Neuronal stem cell (in vitro differentiated cells): ENCODE results near the gene RTTN.

Experiments
- DNase-seq: peaks from one replicate; pipeline ENCODE4 v3.0.0-alpha.2; 2013; ENCODE audit warnings: low spot score
- H2AFZ ChIP-seq: one replicate; pipeline ENCODE4 v1.6.1; 2013; ENCODE audit warnings: mild to moderate bottlenecking, low read length, inconsistent platforms
- H2AK5ac ChIP-seq: 2 replicates; pipeline ENCODE4 v1.6.1; 2013; ENCODE audit warnings: low read depth, mild to moderate bottlenecking, inconsistent platforms, low read length, moderate library complexity, mixed read lengths
- H2BK120ac ChIP-seq: 2 replicates; pipeline ENCODE4 v1.6.1; 2013; ENCODE audit warnings: low read depth, mild to moderate bottlenecking, inconsistent platforms, low read length, moderate library complexity, mixed read lengths
- H2BK12ac ChIP-seq: one replicate; pipeline ENCODE4 v1.6.1; 2013; ENCODE audit warnings: low read length, inconsistent platforms
- H2BK15ac ChIP-seq: 2 replicates; pipeline ENCODE4 v1.6.1; 2013; ENCODE audit warnings: mild to moderate bottlenecking, low read length, inconsistent platforms, mixed read lengths
- H2BK5ac ChIP-seq: one replicate; pipeline ENCODE4 v1.6.1; 2013; ENCODE audit warnings: inconsistent platforms, mild to moderate bottlenecking, low read length, moderate library complexity
- H3K14ac ChIP-seq: one replicate; pipeline ENCODE4 v1.6.1; 2013; ENCODE audit warnings: low read length, inconsistent platforms
- H3K18ac ChIP-seq: 2 replicates; pipeline ENCODE4 v1.6.1; 2013; ENCODE audit warnings: low read length, inconsistent platforms
- H3K23ac ChIP-seq: 2 replicates; pipeline ENCODE4 v1.6.1; 2013; ENCODE audit warnings: low read depth, mild to moderate bottlenecking, mixed read lengths, low read length, inconsistent platforms; ENCODE audit not compliant: poor library complexity
- H3K27ac ChIP-seq: replicated peaks from 3 replicates; pipeline ENCODE4 v1.5.1; 2013; ENCODE audit warnings: low read length, inconsistent platforms
- H3K27me3 ChIP-seq, 3 experiments: 2 replicates each; pipeline ENCODE4 v1.6.1; 2013; ENCODE audit warnings: low read length in 3 of 3, mild to moderate bottlenecking in 2 of 3, inconsistent platforms in 1 of 3, low read depth in 1 of 3, mixed read lengths in 1 of 3, moderate library complexity in 1 of 3; ENCODE audit not compliant: control insufficient read depth in 3 of 3, insufficient read depth in 3 of 3
- H3K36me3 ChIP-seq, 2 donors: replicated peaks in 1 of 2; 2 replicates each; pipeline ENCODE4 v1.6.1; 2013; ENCODE audit warnings: low read length in 2 of 2; ENCODE audit not compliant: control insufficient read depth in 2 of 2, insufficient read depth in 2 of 2
- H3K4ac ChIP-seq: 2 replicates; pipeline ENCODE4 v1.6.1; 2013; ENCODE audit warnings: inconsistent platforms, mild to moderate bottlenecking, low read length, moderate library complexity
- H3K4me1 ChIP-seq, 2 donors: 1 replicate in 1 of 2; 2 replicates in 1 of 2; pipeline ENCODE4 v1.6.1; 2013; ENCODE audit warnings: low read length in 2 of 2, low read depth in 1 of 2; ENCODE audit not compliant: control insufficient read depth in 2 of 2, insufficient read depth in 1 of 2
- H3K4me2 ChIP-seq: one replicate; pipeline ENCODE4 v1.6.1; 2013; ENCODE audit warnings: mild to moderate bottlenecking, low read length, inconsistent platforms; ENCODE audit not compliant: insufficient read depth, poor library complexity, severe bottlenecking
- H3K4me3 ChIP-seq, 2 donors: 2 replicates each; pipeline ENCODE4 v1.5.1; 2013; ENCODE audit warnings: low read length in 2 of 2, mild to moderate bottlenecking in 2 of 2, inconsistent platforms in 1 of 2, moderate library complexity in 1 of 2
- H3K79me1 ChIP-seq: one replicate; pipeline ENCODE4 v1.6.1; 2013; ENCODE audit warnings: low read depth, mild to moderate bottlenecking, inconsistent platforms, low read length, moderate library complexity
- H3K9ac ChIP-seq: one replicate; pipeline ENCODE4 v1.6.1; 2013; ENCODE audit warnings: mild to moderate bottlenecking, low read depth, low read length, inconsistent platforms; ENCODE audit not compliant: poor library complexity
- H3K9me3 ChIP-seq, 2 donors: replicated peaks in 1 of 2; 2 replicates each; pipeline versions ENCODE3 to v1.6.1; 2013; ENCODE audit warnings: low read length in 2 of 2, mild to moderate bottlenecking in 2 of 2, inconsistent platforms in 1 of 2, low read depth in 1 of 2, mixed read lengths in 1 of 2, moderate library complexity in 1 of 2; ENCODE audit not compliant: control insufficient read depth in 2 of 2, insufficient read depth in 1 of 2
- H4K8ac ChIP-seq: one replicate; pipeline ENCODE4 v1.6.1; 2013; ENCODE audit warnings: low read depth, mild to moderate bottlenecking, inconsistent platforms, low read length, moderate library complexity
- H4K91ac ChIP-seq: one replicate; pipeline ENCODE4 v1.6.1; 2013; ENCODE audit warnings: low read length, low read depth, mild to moderate bottlenecking, inconsistent platforms; ENCODE audit not compliant: poor library complexity
- WGBS, 2 donors: extraction: QIAGEN DNeasy Blood & Tissue Kit; methylation state at CpG; one replicate each; pipeline ENCODE4 v1.1.7; 2013; ENCODE audit warnings: missing lambda C conversion rate in 2 of 2, mixed read lengths in 1 of 2; ENCODE audit not compliant: insufficient read length in 2 of 2, insufficient replicate concordance in 1 of 2; ENCODE audit errors: extremely low coverage in 2 of 2; 5-methylcytosine and 5-hydroxymethylcytosine counted together

RTTN gene

GRCh38 chr18:70195852-70196434 lies 9.5 kb downstream of the RTTN start:
- Histone ChIP-seq H3K79me1 (peaks cover 1% of the 10 kb centered on the region), H3K4ac (no peak overlapping the region), H2AK5ac (no peak overlapping the region), H3K4me1 (no peaks in the 10 kb centered on the region), H2AFZ (no peak overlapping the region), H3K14ac (no peak overlapping the region), H3K23ac (no peak overlapping the region), H3K36me3 (peaks cover 12 to 99% of the 10 kb centered on the region in 2 donors), H2BK12ac (no peak overlapping the region), H4K8ac (no peak overlapping the region), H4K91ac (no peak overlapping the region), H3K18ac (no peak overlapping the region), H3K9me3 (no peaks in the 10 kb centered on the region), H2BK5ac (no peak overlapping the region), H3K27me3 (no peaks in the 10 kb centered on the region), H3K9ac (no peak overlapping the region), H2BK15ac (no peak overlapping the region), H3K4me2 (no peak overlapping the region), H3K27ac (no peak overlapping the region), H2BK120ac (no peak overlapping the region), H3K4me3 (no peak overlapping the region)
- WGBS, 2 donors: no CpG with 5 or more reads among the region's 5 CpGs
- peak; percentile 8 for DNase-seq

DNA sequence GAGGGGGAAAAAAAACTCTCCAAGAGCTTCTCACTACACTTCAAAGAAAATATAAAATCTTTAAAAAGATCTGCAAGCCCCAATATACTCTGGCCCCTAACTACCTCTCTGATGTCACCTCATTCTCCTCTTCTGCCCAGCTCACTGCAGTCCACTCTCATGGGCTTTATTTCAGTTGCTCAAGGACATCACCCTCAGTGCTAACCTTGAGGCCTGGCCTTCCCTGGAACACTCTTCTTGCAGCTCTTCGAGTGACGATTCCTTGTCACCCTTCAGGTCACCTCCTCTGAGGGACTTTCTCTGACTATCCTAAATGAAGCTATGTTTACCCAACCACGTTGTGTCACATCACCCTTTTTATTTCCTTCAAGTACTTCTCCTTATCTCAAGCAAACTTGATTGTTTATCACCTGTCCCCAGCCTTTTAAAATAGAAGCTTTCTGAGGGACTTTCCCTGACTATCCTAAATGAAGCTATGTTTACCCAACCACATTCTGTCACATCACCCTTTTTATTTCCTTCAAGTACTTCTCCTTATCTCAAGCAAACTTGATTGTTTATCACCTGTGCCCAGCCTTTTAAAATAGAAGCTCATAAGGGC lies 10.4 kb downstream of the RTTN start:
- WGBS, 2 donors: no CpG with 5 or more reads among the region's 3 CpGs
- H3K14ac ChIP-seq: no peak overlapping the region
- H4K91ac ChIP-seq: no peak overlapping the region
- no peak overlapping the region for H2BK120ac ChIP-seq
- no peaks in the 10 kb centered on the region for H3K27me3 ChIP-seq
- DNase-seq: no peak
- H3K9ac ChIP-seq: no peak overlapping the region
- H3K79me1 ChIP-seq: peaks cover 1% of the 10 kb centered on the region
- no peak overlapping the region for H4K8ac ChIP-seq
- no peak overlapping the region for H3K4me3 ChIP-seq
- no peak overlapping the region for H3K27ac ChIP-seq
- no peak overlapping the region for H2BK12ac ChIP-seq
- H3K36me3 ChIP-seq: peaks cover 11 to 97% of the 10 kb centered on the region in 2 donors
- H2BK15ac ChIP-seq: no peak overlapping the region
- H2AFZ ChIP-seq: no peak overlapping the region
- no peaks in the 10 kb centered on the region for H3K9me3 ChIP-seq
- no peak overlapping the region for H3K4me2 ChIP-seq
- no peaks in the 10 kb centered on the region for H3K4me1 ChIP-seq
- no peak overlapping the region for H3K23ac ChIP-seq
- H2AK5ac ChIP-seq: no peak overlapping the region
- H3K18ac ChIP-seq: no peak overlapping the region
- no peak overlapping the region for H3K4ac ChIP-seq
- H2BK5ac ChIP-seq: no peak overlapping the region

DNA sequence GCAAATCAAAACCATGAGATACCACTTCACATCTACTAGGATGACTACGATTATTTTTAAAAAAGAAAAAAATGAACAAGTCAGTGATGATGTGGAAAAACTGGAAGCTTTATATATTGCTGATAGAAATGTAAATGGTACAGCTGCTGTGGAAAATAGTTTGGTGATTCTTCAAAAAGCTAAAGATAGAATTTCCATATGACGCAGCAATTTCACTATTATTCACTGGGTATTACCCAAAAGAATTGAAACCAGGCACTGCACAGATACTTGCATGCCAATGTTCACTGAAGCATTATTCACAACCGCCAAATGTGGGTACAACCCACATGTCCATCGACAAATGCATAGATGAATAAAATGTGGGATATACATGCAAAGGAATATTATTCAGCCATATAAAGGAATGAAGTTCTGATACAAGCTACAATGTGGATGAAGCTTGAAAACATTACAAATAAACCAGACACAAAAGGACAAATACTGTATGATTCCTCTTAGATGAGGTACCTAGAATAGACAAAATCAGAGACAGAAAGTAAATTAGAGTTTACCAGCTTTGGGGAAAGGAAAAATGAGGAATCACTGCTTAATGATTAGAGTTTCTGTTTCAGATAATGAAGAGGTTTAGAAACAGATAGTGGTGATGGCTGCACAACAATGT lies 11.1 kb downstream of the RTTN start:
- no peak overlapping the region for H2BK120ac ChIP-seq
- DNase-seq: no peak
- no peak overlapping the region for H2AFZ ChIP-seq
- H3K27me3 ChIP-seq: no peaks in the 10 kb centered on the region
- no peak overlapping the region for H2AK5ac ChIP-seq
- no peak overlapping the region for H3K14ac ChIP-seq
- no peak overlapping the region for H3K23ac ChIP-seq
- H3K9me3 ChIP-seq: no peaks in the 10 kb centered on the region
- H4K8ac ChIP-seq: no peak overlapping the region
- no peak overlapping the region for H3K4ac ChIP-seq
- H3K4me2 ChIP-seq: no peak overlapping the region
- no peak overlapping the region for H3K9ac ChIP-seq
- H3K4me1 ChIP-seq: no peaks in the 10 kb centered on the region
- WGBS, 2 donors: no CpG with 5 or more reads among the region's 4 CpGs
- H3K4me3 ChIP-seq: no peak overlapping the region
- no peak overlapping the region for H3K27ac ChIP-seq
- H2BK5ac ChIP-seq: no peak overlapping the region
- H3K79me1 ChIP-seq: peaks cover 1% of the 10 kb centered on the region
- H4K91ac ChIP-seq: no peak overlapping the region
- H3K36me3 ChIP-seq: peaks cover 11 to 97% of the 10 kb centered on the region in 2 donors
- H2BK15ac ChIP-seq: no peak overlapping the region
- H2BK12ac ChIP-seq: no peak overlapping the region
- no peak overlapping the region for H3K18ac ChIP-seq

GRCh38 chr18:70190529-70190928 lies 15.0 kb downstream of the RTTN start:
- H3K36me3 ChIP-seq: peaks cover 7 to 98% of the 10 kb centered on the region in 2 donors
- no peak overlapping the region for H2AK5ac ChIP-seq
- no peak overlapping the region for H3K18ac ChIP-seq
- H3K27me3 ChIP-seq: no peaks in the 10 kb centered on the region
- no peak for DNase-seq
- no peak overlapping the region for H3K9ac ChIP-seq
- H3K4me3 ChIP-seq: no peak overlapping the region
- no peak overlapping the region for H3K27ac ChIP-seq
- H3K14ac ChIP-seq: no peak overlapping the region
- peaks cover 0 to 11% of the 10 kb centered on the region in 2 donors for H3K9me3 ChIP-seq
- WGBS, 2 donors: no CpG with 5 or more reads among the region's 3 CpGs
- H2AFZ ChIP-seq: no peak overlapping the region
- H2BK120ac ChIP-seq: no peak overlapping the region
- H3K4ac ChIP-seq: no peak overlapping the region
- no peak overlapping the region for H4K8ac ChIP-seq
- H4K91ac ChIP-seq: no peak overlapping the region
- no peak overlapping the region for H3K4me2 ChIP-seq
- H2BK12ac ChIP-seq: no peak overlapping the region
- peaks cover 1% of the 10 kb centered on the region for H3K79me1 ChIP-seq
- H2BK15ac ChIP-seq: no peak overlapping the region
- H3K23ac ChIP-seq: no peak overlapping the region
- no peak overlapping the region for H2BK5ac ChIP-seq
- no peaks in the 10 kb centered on the region for H3K4me1 ChIP-seq
